Loucy (cell line): ENCODE results near the gene ALMS1.

ENCODE experiments used
- EZH2phosphoT487 ChIP-seq: fragments of 200-600 bp; IDR thresholded peaks from 2 replicates; pipeline ENCODE4 v1.6.1; 2018; ENCODE audit warnings: antibody characterized with exemption, mild to moderate bottlenecking, moderate library complexity, borderline replicate concordance
- TF ChIP-seq, protein P1 (sequence below): fragments of 200-600 bp; sonication (generic); conservative IDR thresholded peaks from 2 replicates; pipeline ENCODE4 v1.5.1; 2014; ENCODE audit warnings: mild to moderate bottlenecking, antibody characterized with exemption, low read length

DNA sequence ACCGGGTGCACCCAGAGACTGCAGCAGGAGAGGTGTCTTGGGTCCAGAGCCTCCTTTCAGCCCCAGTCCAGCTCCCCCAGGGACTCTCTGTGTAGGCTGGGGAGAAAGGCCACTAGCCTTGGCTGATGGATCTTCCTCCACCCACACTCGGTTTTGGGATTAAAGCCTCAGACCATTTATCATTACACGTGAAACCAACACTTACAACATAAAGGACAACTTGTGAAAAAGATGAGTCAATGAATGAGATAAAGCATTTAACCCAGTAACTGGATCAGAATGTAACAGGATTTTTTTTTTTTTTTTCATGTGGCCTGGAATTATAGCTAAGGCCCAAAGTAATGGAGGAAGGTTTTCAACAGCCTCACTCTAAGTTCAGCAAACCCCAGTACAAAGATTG lies 224.5 kb downstream of the ALMS1 start:
- TF ChIP-seq EZH2phosphoT487: no peak
- TF ChIP-seq, protein P1, sequence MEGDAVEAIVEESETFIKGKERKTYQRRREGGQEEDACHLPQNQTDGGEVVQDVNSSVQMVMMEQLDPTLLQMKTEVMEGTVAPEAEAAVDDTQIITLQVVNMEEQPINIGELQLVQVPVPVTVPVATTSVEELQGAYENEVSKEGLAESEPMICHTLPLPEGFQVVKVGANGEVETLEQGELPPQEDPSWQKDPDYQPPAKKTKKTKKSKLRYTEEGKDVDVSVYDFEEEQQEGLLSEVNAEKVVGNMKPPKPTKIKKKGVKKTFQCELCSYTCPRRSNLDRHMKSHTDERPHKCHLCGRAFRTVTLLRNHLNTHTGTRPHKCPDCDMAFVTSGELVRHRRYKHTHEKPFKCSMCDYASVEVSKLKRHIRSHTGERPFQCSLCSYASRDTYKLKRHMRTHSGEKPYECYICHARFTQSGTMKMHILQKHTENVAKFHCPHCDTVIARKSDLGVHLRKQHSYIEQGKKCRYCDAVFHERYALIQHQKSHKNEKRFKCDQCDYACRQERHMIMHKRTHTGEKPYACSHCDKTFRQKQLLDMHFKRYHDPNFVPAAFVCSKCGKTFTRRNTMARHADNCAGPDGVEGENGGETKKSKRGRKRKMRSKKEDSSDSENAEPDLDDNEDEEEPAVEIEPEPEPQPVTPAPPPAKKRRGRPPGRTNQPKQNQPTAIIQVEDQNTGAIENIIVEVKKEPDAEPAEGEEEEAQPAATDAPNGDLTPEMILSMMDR: no peak
